HepG2 (cell line): Measurements from ENCODE around the gene BIRC5. TPM values are rescaled to one million over a fixed set of nuclear protein-coding genes. Genes with fewer than 3 reads are reported as not detected.

Experiments used
- ATAC-seq: fragments of 200-7000 bp; cut with Tn5 transposase; 3 replicates; pipeline ENCODE4 v1.9.1; 2020; ENCODE audit warnings: mild to moderate bottlenecking, moderate library complexity
- BruUV-seq: library from RNA; stranded (reverse); fragments of 400-500 nt; replicated peaks from 2 replicates; lab custom pipeline; 2021; lab: Mats Ljungman, UMichigan
- CTCF ChIA-PET: fragments of 300-600 bp; formaldehyde crosslinking; extraction: SDS; loops from one replicate; lab custom pipeline; 2021; ENCODE audit warnings: low total read pairs, inconsistent platforms, low intra/inter-chr PET ratio; lab: Yijun Ruan, JAX
- POLR2A ChIA-PET: fragments of 350-600 bp; sonication (Branson Sonifier 250); formaldehyde crosslinking; loops from one replicate; lab custom pipeline; 2020; ENCODE audit warnings: antibody characterized with exemption, inconsistent platforms; lab: Yijun Ruan, JAX
- DNase-seq: peaks from one replicate; pipeline ENCODE4 v3.0.0-alpha.2; 2015; ENCODE audit warnings: low spot score
- FAIRE-seq: peaks from 3 replicates; lab custom pipeline; 2011; peaks lifted over from hg19 to GRCh38; lab: Jason Lieb, UNC
- H2AFZ ChIP-seq: one replicate; pipeline ENCODE4 v1.6.1; 2011; ENCODE audit warnings: low read length, inconsistent platforms
- H3K27ac ChIP-seq: fragments of 300-600 bp; 3 replicates; pipeline ENCODE4 v1.8.0; 2011; ENCODE audit warnings: mixed run types, mild to moderate bottlenecking, mixed read lengths, low read length, inconsistent platforms; ENCODE audit not compliant: insufficient read depth; ENCODE audit errors: extremely low read length
- H3K27me3 ChIP-seq, 2 experiments: fragments of 200-600 bp in 1 of 2; 2 replicates in 1 of 2; 3 replicates in 1 of 2; pipeline versions ENCODE4 v1.6.0 to v1.8.0; 2011; ENCODE audit warnings: low read length in 2 of 2, mild to moderate bottlenecking in 2 of 2, moderate library complexity in 2 of 2, inconsistent platforms in 1 of 2; ENCODE audit not compliant: insufficient read depth in 2 of 2, control insufficient read depth in 1 of 2
- H3K36me3 ChIP-seq, 2 experiments: fragments of 200-600 bp in 1 of 2; replicated peaks in 1 of 2; 2 replicates in 1 of 2; 3 replicates in 1 of 2; pipeline versions ENCODE4 v1.5.1 to v1.8.0; 2011; ENCODE audit warnings: low read length in 2 of 2, inconsistent platforms in 1 of 2; ENCODE audit not compliant: insufficient read depth in 2 of 2, control insufficient read depth in 1 of 2
- H3K4me1 ChIP-seq: 2 replicates; pipeline ENCODE4 v1.5.1; 2012; ENCODE audit warnings: low read length, inconsistent platforms; ENCODE audit not compliant: insufficient read depth
- H3K4me2 ChIP-seq: 2 replicates; pipeline ENCODE4 v1.6.0; 2011; ENCODE audit warnings: low read depth, low read length, inconsistent platforms
- H3K4me3 ChIP-seq, 3 experiments: fragments of 200-600 bp in 1 of 3; sonication (generic), shearing (Covaris generic) in 1 of 3; replicated peaks in 1 of 3; 2 replicates each; pipeline ENCODE4 v1.5.1; 2011 to 2016; ENCODE audit warnings: low read length in 3 of 3, inconsistent platforms in 2 of 3, low read depth in 2 of 3, mild to moderate bottlenecking in 2 of 3, control low read depth in 1 of 3, mixed read lengths in 1 of 3; ENCODE audit not compliant: insufficient read depth in 1 of 3
- H3K79me2 ChIP-seq: one replicate; pipeline ENCODE4 v1.6.1; 2011; ENCODE audit warnings: low read length, inconsistent platforms; ENCODE audit not compliant: insufficient read depth
- H3K9ac ChIP-seq: 2 replicates; pipeline ENCODE4 v1.6.0; 2011; ENCODE audit warnings: mild to moderate bottlenecking, low read depth, low read length, inconsistent platforms; ENCODE audit not compliant: insufficient read depth
- H3K9me3 ChIP-seq: 2 replicates; pipeline ENCODE4 v1.5.1; 2012; ENCODE audit warnings: mild to moderate bottlenecking, low read length
- H4K20me1 ChIP-seq: 2 replicates; pipeline ENCODE4 v1.6.0; 2011; ENCODE audit warnings: inconsistent platforms, mild to moderate bottlenecking, low read length, moderate library complexity; ENCODE audit not compliant: insufficient read depth
- BHLHE40 ChIP-seq: IDR thresholded peaks from 2 replicates; pipeline ENCODE4 v1.6.1; 2011; ENCODE audit warnings: low read length, improper control_type of control experiment
- POLR2A ChIP-seq, 2 experiments: IDR thresholded peaks; 2 replicates each; pipeline ENCODE4 v1.6.1; 2011; ENCODE audit warnings: low read depth in 2 of 2, low read length in 2 of 2, mild to moderate bottlenecking in 1 of 2, moderate library complexity in 1 of 2; ENCODE audit not compliant: insufficient read depth in 1 of 2
- RBFOX2 ChIP-seq: fragments of 200-400 bp; formaldehyde crosslinking; IDR thresholded peaks from 2 replicates; pipeline ENCODE4 v1.6.1; 2017; ENCODE audit warnings: low read depth, mild to moderate bottlenecking, low read length
- TARDBP ChIP-seq: sonication (generic); formaldehyde crosslinking; IDR thresholded peaks from 2 replicates; pipeline ENCODE4 v1.8.0; 2022; ENCODE audit warnings: mild to moderate bottlenecking, missing genetic modification reagents
- ZNF12 ChIP-seq: sonication (generic); formaldehyde crosslinking; IDR thresholded peaks from 2 replicates; pipeline ENCODE4 v1.5.0; 2020; ENCODE audit warnings: missing genetic modification reagents
- ZNF232 ChIP-seq: sonication (generic); formaldehyde crosslinking; IDR thresholded peaks from 2 replicates; pipeline ENCODE4 v1.4.0; 2020; ENCODE audit warnings: missing genetic modification reagents, borderline replicate concordance
- WGBS: methylation state at CpG from one replicate; pipeline ENCODE4 v1.1.6; 2017; ENCODE audit warnings: low lambda C conversion rate; 5-methylcytosine and 5-hydroxymethylcytosine counted together
- in situ Hi-C: cut with HindIII; loops from 2 replicates; pipeline ENCODE4 v1.10.0; 2017; ENCODE audit warnings: low pct_unique_long_range_greater_than_20kb; ENCODE audit not compliant: extremely low pct_ligation_motif_present
- intact Hi-C: fragments of 100-400 bp; cut with micrococcal nuclease; formaldehyde crosslinking; loops from one replicate; pipeline ENCODE4 v1.10.0; 2022; ENCODE audit not compliant: unreplicated experiment
- polyA plus RNA-seq, 8 experiments: library from polyadenylated mRNA; depleted of rRNA in 3 of 8; stranded (reverse) in 7 of 8; unstranded in 1 of 8; fragments of >200 nt; fragmentation: Illumina TruSeq in 4 of 8; extraction: Trizol in 4 of 8; gene quantifications; 2 replicates each; pipeline versions ENCODE4 v1.2.1 to v1.2.3, GENCODE V29; 2011 to 2016; ENCODE audit warnings: low read depth in 4 of 8, missing spikeins in 1 of 8, mixed read lengths in 1 of 8; ENCODE audit not compliant: insufficient read depth in 1 of 8
- total RNA-seq, 5 experiments: library from RNA; depleted of rRNA; stranded (reverse); fragments of >200 nt; fragmentation: Illumina TruSeq; extraction: Trizol; gene quantifications; 2 replicates each; pipeline ENCODE4 v1.2.3, GENCODE V29; 2016; ENCODE audit warnings: low read depth in 1 of 5
- TF ChIP-seq, protein P1 (sequence below): IDR thresholded peaks from 2 replicates; pipeline ENCODE4 v1.4.0; 2020; ENCODE audit warnings: mild to moderate bottlenecking, missing genetic modification reagents
- TF ChIP-seq, protein P2 (sequence below): sonication (generic); formaldehyde crosslinking; IDR thresholded peaks from 2 replicates; pipeline ENCODE4 v1.5.0; 2020; ENCODE audit warnings: missing genetic modification reagents
- TF ChIP-seq, protein P3 (sequence below): sonication (generic); formaldehyde crosslinking; conservative IDR thresholded peaks from 2 replicates; pipeline ENCODE4 v1.4.0; 2020; ENCODE audit warnings: mild to moderate bottlenecking, missing genetic modification reagents, moderate library complexity

Gene BIRC5
- total and polyA plus RNA-seq, 2 of the 13 experiments (the other 11 are each of a cell fraction or from before 2014, with no cell fraction given): 30.3 to 135 TPM

DNA sequence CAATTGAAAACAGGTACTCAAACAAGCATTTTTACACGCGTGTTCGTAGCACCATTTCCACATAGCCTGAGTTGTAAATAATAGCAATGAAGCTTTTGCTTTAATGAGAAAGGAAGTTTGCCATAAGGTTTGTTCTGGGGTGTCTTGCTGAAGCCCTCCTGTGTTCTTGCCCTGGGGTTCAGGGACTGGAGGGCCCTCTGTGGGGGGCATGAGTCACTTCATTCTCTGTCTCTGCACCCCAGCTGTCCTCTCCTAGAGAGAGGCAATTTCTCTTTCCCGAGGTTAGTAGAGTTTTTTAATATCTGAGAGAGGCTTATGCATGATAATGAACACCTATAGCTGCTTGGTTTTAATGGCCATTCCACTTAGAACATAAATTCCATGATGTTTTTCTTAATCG lies 17.3 kb upstream of the BIRC5 start:
- POLR2A ChIA-PET: interaction anchor here (1.8 to 3.7 kb wide), 2 partner anchors 9 to 17 kb away, joined by 4 to 25 read pairs; partner anchors contain the start of genes AFMID, BIRC5 and TK1
- no peaks in the 10 kb centered on the region for H3K27me3 ChIP-seq
- H3K4me3 ChIP-seq: no peak overlapping the region
- peaks cover 32 to 83% of the 10 kb centered on the region in 2 experiments for H3K36me3 ChIP-seq
- DNase-seq: no peak
- ATAC-seq: no peak
- no peak overlapping the region for H3K27ac ChIP-seq
- peaks cover 44% of the 10 kb centered on the region for H3K4me1 ChIP-seq
- CTCF ChIA-PET: no interaction called here
- H3K9ac ChIP-seq: no peak overlapping the region
- TSS peak; percentile 37 for BruUV-seq
- in situ Hi-C loops (no loop called here), intact Hi-C loops (no loop called here)
- H3K4me2 ChIP-seq: no peak overlapping the region
- TF ChIP-seq, protein P1, sequence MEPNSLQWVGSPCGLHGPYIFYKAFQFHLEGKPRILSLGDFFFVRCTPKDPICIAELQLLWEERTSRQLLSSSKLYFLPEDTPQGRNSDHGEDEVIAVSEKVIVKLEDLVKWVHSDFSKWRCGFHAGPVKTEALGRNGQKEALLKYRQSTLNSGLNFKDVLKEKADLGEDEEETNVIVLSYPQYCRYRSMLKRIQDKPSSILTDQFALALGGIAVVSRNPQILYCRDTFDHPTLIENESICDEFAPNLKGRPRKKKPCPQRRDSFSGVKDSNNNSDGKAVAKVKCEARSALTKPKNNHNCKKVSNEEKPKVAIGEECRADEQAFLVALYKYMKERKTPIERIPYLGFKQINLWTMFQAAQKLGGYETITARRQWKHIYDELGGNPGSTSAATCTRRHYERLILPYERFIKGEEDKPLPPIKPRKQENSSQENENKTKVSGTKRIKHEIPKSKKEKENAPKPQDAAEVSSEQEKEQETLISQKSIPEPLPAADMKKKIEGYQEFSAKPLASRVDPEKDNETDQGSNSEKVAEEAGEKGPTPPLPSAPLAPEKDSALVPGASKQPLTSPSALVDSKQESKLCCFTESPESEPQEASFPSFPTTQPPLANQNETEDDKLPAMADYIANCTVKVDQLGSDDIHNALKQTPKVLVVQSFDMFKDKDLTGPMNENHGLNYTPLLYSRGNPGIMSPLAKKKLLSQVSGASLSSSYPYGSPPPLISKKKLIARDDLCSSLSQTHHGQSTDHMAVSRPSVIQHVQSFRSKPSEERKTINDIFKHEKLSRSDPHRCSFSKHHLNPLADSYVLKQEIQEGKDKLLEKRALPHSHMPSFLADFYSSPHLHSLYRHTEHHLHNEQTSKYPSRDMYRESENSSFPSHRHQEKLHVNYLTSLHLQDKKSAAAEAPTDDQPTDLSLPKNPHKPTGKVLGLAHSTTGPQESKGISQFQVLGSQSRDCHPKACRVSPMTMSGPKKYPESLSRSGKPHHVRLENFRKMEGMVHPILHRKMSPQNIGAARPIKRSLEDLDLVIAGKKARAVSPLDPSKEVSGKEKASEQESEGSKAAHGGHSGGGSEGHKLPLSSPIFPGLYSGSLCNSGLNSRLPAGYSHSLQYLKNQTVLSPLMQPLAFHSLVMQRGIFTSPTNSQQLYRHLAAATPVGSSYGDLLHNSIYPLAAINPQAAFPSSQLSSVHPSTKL (CRISPR knock-in tag): no peak
- TF ChIP-seq, protein P2, sequence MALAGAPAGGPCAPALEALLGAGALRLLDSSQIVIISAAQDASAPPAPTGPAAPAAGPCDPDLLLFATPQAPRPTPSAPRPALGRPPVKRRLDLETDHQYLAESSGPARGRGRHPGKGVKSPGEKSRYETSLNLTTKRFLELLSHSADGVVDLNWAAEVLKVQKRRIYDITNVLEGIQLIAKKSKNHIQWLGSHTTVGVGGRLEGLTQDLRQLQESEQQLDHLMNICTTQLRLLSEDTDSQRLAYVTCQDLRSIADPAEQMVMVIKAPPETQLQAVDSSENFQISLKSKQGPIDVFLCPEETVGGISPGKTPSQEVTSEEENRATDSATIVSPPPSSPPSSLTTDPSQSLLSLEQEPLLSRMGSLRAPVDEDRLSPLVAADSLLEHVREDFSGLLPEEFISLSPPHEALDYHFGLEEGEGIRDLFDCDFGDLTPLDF (CRISPR knock-in tag): no peak
- no peak for TF ChIP-seq ZNF232 (CRISPR knock-in tag)
- TF ChIP-seq, protein P3, sequence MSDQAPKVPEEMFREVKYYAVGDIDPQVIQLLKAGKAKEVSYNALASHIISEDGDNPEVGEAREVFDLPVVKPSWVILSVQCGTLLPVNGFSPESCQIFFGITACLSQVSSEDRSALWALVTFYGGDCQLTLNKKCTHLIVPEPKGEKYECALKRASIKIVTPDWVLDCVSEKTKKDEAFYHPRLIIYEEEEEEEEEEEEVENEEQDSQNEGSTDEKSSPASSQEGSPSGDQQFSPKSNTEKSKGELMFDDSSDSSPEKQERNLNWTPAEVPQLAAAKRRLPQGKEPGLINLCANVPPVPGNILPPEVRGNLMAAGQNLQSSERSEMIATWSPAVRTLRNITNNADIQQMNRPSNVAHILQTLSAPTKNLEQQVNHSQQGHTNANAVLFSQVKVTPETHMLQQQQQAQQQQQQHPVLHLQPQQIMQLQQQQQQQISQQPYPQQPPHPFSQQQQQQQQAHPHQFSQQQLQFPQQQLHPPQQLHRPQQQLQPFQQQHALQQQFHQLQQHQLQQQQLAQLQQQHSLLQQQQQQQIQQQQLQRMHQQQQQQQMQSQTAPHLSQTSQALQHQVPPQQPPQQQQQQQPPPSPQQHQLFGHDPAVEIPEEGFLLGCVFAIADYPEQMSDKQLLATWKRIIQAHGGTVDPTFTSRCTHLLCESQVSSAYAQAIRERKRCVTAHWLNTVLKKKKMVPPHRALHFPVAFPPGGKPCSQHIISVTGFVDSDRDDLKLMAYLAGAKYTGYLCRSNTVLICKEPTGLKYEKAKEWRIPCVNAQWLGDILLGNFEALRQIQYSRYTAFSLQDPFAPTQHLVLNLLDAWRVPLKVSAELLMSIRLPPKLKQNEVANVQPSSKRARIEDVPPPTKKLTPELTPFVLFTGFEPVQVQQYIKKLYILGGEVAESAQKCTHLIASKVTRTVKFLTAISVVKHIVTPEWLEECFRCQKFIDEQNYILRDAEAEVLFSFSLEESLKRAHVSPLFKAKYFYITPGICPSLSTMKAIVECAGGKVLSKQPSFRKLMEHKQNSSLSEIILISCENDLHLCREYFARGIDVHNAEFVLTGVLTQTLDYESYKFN (CRISPR knock-in tag): no peak
- TF ChIP-seq POLR2A (IDR thresholded peaks at IDR 0.05; ENCODE audit: insufficient read depth in 1 of 2, low read depth in 2 of 2, low read length in 2 of 2): 0 out of 4 replicates have a peak, but pooled peaks of 1 of the 2 experiments have one; percentile 3
- TF ChIP-seq TARDBP (CRISPR knock-in tag): no peak
- no peak for TF ChIP-seq ZNF12 (CRISPR knock-in tag)
- TF ChIP-seq RBFOX2: peak; percentile 59; the same call in 1 of the 2 replicates
- TF ChIP-seq BHLHE40: no peak
- 96% methylated on average over 5 of the region's 5 CpGs for WGBS
- peaks cover 90% of the 10 kb centered on the region for H4K20me1 ChIP-seq
- no peaks in the 10 kb centered on the region for H3K9me3 ChIP-seq
- H3K79me2 ChIP-seq: peaks cover 55% of the 10 kb centered on the region
- no peak for FAIRE-seq
- H2AFZ ChIP-seq: no peak overlapping the region
